Right atrium auricular region (tissue), 2 donors: ENCODE results near the gene MAP3K21. TPM values are rescaled to one million over a fixed set of nuclear protein-coding genes. Genes with fewer than 3 reads are reported as not detected.

Source experiments
- DNase-seq: peaks from one replicate; pipeline ENCODE4 v3.0.0-alpha.2; 2019; ENCODE audit warnings: low spot score
- H3K27ac ChIP-seq, 2 donors: fragments of 200-600 bp; sonication (generic); 1 replicate in 1 of 2; 2 replicates in 1 of 2; pipeline ENCODE4 v1.5.1; 2016 to 2019
- H3K27me3 ChIP-seq, 2 donors: fragments of 200-600 bp; sonication (generic); one replicate each; pipeline versions ENCODE4 v1.5.1 to v1.6.0; 2017 to 2019
- H3K36me3 ChIP-seq: fragments of 200-600 bp; sonication (generic); one replicate; pipeline ENCODE4 v1.5.1; 2016
- H3K4me1 ChIP-seq, 2 donors: fragments of 200-600 bp; sonication (generic); one replicate each; pipeline versions ENCODE4 v1.5.1 to v1.6.0; 2017 to 2019
- H3K4me3 ChIP-seq, 2 donors: fragments of 200-600 bp; sonication (generic); 1 replicate in 1 of 2; 2 replicates in 1 of 2; pipeline ENCODE4 v1.5.1; 2017 to 2019; ENCODE audit warnings: mild to moderate bottlenecking in 1 of 2, moderate library complexity in 1 of 2
- H3K9me3 ChIP-seq, 2 donors: fragments of 200-600 bp; sonication (generic); one replicate each; pipeline ENCODE4 v1.5.1; 2019
- CTCF ChIP-seq, 2 donors: fragments of 200-600 bp; sonication (generic); IDR thresholded peaks; one replicate each; pipeline ENCODE4 v1.5.1; 2019; ENCODE audit warnings: antibody characterized with exemption in 2 of 2
- total RNA-seq, 2 donors: library from RNA; depleted of rRNA; stranded (reverse); fragments of >200 nt; gene quantifications; one replicate each; pipeline ENCODE4 v1.1.0, GENCODE V29; 2016

The MAP3K21 gene
- total RNA-seq, 2 donors from 2014 or later, result 1.2 to 1.4 TPM

GRCh38 chr1:233295975-233296322 lies 31.6 kb upstream of the MAP3K21 start:
- TF ChIP-seq CTCF (IDR thresholded peaks at IDR 0.05), result no peak
- no peak for DNase-seq
- H3K27me3 ChIP-seq, result no peaks in the 10 kb centered on the region
- H3K9me3 ChIP-seq, result no peaks in the 10 kb centered on the region
- no peak overlapping the region for H3K27ac ChIP-seq
- no peaks in the 10 kb centered on the region for H3K36me3 ChIP-seq
- peak overlapping the region; percentile 45 to 66 for H3K4me3 ChIP-seq
- H3K4me1 ChIP-seq, result peaks cover 0 to 11% of the 10 kb centered on the region in 2 donors

- Histone ChIP-seq H3K4me1 (peaks cover 0 to 11% of the 10 kb centered on the region in 2 donors), H3K27me3 (no peaks in the 10 kb centered on the region), H3K36me3 (no peaks in the 10 kb centered on the region), H3K9me3 (peaks cover 0 to 9% of the 10 kb centered on the region in 2 donors), H3K4me3 (no peak overlapping the region), H3K27ac (no peak overlapping the region)
- no peak for DNase-seq
- TF ChIP-seq CTCF (IDR thresholded peaks at IDR 0.05), result no peak
These were observed 28.1 kb upstream of the MAP3K21 start for GRCh38 chr1:233299450-233299849.

- DNase-seq, result no peak
- Histone ChIP-seq H3K36me3 (no peaks in the 10 kb centered on the region), H3K27ac (no peak overlapping the region), H3K27me3 (no peaks in the 10 kb centered on the region), H3K4me3 (no peak overlapping the region), H3K9me3 (peaks cover 0 to 9% of the 10 kb centered on the region in 2 donors), H3K4me1 (peaks cover 0 to 5% of the 10 kb centered on the region in 2 donors)
- no peak for TF ChIP-seq CTCF (IDR thresholded peaks at IDR 0.05)
These were observed 27.2 kb upstream of the MAP3K21 start for GRCh38 chr1:233300326-233300725.

- H3K4me1 ChIP-seq, result no peaks in the 10 kb centered on the region
- H3K27ac ChIP-seq, result no peak overlapping the region
- H3K4me3 ChIP-seq, result no peak overlapping the region
- no peak for DNase-seq
- H3K27me3 ChIP-seq, result no peaks in the 10 kb centered on the region
- TF ChIP-seq CTCF (IDR thresholded peaks at IDR 0.05), result peak; percentile 38 to 82
- H3K36me3 ChIP-seq, result no peaks in the 10 kb centered on the region
- peaks cover 0 to 9% of the 10 kb centered on the region in 2 donors for H3K9me3 ChIP-seq
These were observed 22.9 kb upstream of the MAP3K21 start for GRCh38 chr1:233304489-233305102.

- DNase-seq, result no peak
- H3K9me3 ChIP-seq, result no peaks in the 10 kb centered on the region
- H3K4me3 ChIP-seq, result no peak overlapping the region
- no peak overlapping the region for H3K27ac ChIP-seq
- no peaks in the 10 kb centered on the region for H3K4me1 ChIP-seq
- no peak for TF ChIP-seq CTCF (IDR thresholded peaks at IDR 0.05)
- H3K36me3 ChIP-seq, result no peaks in the 10 kb centered on the region
- H3K27me3 ChIP-seq, result no peaks in the 10 kb centered on the region
These were observed 13.9 kb upstream of the MAP3K21 start for GRCh38 chr1:233313434-233314155.
